A549 (cell line): ENCODE measurements around the gene F12. TPM values are rescaled to one million over a fixed set of nuclear protein-coding genes. Genes with fewer than 3 reads are reported as not detected.

Source experiments
- ATAC-seq, 2 experiments: fragments of 200-7000 bp in 1 of 2; fragments of >200 bp in 1 of 2; cut with Nextera tagmentation in 1 of 2; cut with Tn5 transposase in 1 of 2; 3 replicates each; pipeline versions ENCODE4 v1.8.0 to v1.9.1; 2018 to 2020; ENCODE audit warnings: mild to moderate bottlenecking in 1 of 2, moderate library complexity in 1 of 2
- CTCF ChIA-PET: fragments of 300-600 bp; sonication (Branson Sonifier 250); formaldehyde crosslinking; extraction: SDS; loops from one replicate; lab custom pipeline; 2021; ENCODE audit warnings: antibody characterized with exemption, inconsistent platforms; lab: Yijun Ruan, JAX
- POLR2A ChIA-PET: fragments of 350-600 bp; formaldehyde crosslinking; extraction: SDS; loops from one replicate; lab custom pipeline; 2021; ENCODE audit warnings: antibody characterized with exemption, inconsistent platforms; lab: Yijun Ruan, JAX
- DNase-seq, 2 experiments: peaks; one replicate each; pipeline versions ENCODE4 v3.0.0 to v3.0.0-alpha.2; 2011 to 2016; ENCODE audit warnings: low read depth in 1 of 2, low spot score in 1 of 2
- FAIRE-seq: peaks from 2 replicates; lab custom pipeline; 2011; peaks lifted over from hg19 to GRCh38; lab: Jason Lieb, UNC
- H3K27ac ChIP-seq, 2 experiments: fragments of >200 bp; sonication (Bioruptor Twin); formaldehyde crosslinking; 3 replicates each; pipeline ENCODE4 v1.5.1; 2016 to 2017
- H3K4me1 ChIP-seq: fragments of >200 bp; sonication (Bioruptor Twin); formaldehyde crosslinking; 3 replicates; pipeline ENCODE4 v1.6.1; 2016
- H3K4me2 ChIP-seq: fragments of >200 bp; sonication (Bioruptor Twin); formaldehyde crosslinking; 3 replicates; pipeline ENCODE4 v1.6.1; 2016
- H3K4me3 ChIP-seq: fragments of >200 bp; sonication (Bioruptor Twin); formaldehyde crosslinking; 3 replicates; pipeline ENCODE4 v1.5.1; 2016
- H3K9me3 ChIP-seq: fragments of >200 bp; sonication (Bioruptor Twin); formaldehyde crosslinking; 3 replicates; pipeline ENCODE4 v1.6.1; 2016
- E2F6 ChIP-seq: IDR thresholded peaks from 2 replicates; pipeline ENCODE4 v1.6.1; 2012; ENCODE audit warnings: low read depth, borderline replicate concordance
- EHF ChIP-seq: fragments of 250-450 bp; sonication (Bioruptor Pico); IDR thresholded peaks from 2 replicates; pipeline ENCODE4 v1.5.0; 2020; ENCODE audit warnings: mild to moderate bottlenecking
- GATA3 ChIP-seq: IDR thresholded peaks from 2 replicates; pipeline ENCODE4 v1.6.1; 2012; ENCODE audit warnings: borderline replicate concordance
- HES2 ChIP-seq: fragments of >200 bp; sonication (Bioruptor Twin); formaldehyde crosslinking; IDR thresholded peaks from 2 replicates; pipeline ENCODE4 v1.6.1; 2016
- HOXA7 ChIP-seq: fragments of 250-450 bp; sonication (Bioruptor Pico); IDR thresholded peaks from 2 replicates; pipeline ENCODE4 v1.5.0; 2020; ENCODE audit warnings: mild to moderate bottlenecking, moderate library complexity
- HOXB13 ChIP-seq: fragments of 250-450 bp; sonication (Bioruptor Pico); IDR thresholded peaks from 2 replicates; pipeline ENCODE4 v1.5.0; 2020; ENCODE audit warnings: low read depth, mild to moderate bottlenecking, moderate library complexity
- JUNB ChIP-seq: fragments of >200 bp; sonication (Bioruptor Twin); formaldehyde crosslinking; IDR thresholded peaks from 2 replicates; pipeline ENCODE4 v1.6.1; 2016
- MAX ChIP-seq: IDR thresholded peaks from 2 replicates; pipeline ENCODE4 v1.6.1; 2012
- MYC ChIP-seq: IDR thresholded peaks from 2 replicates; pipeline ENCODE4 v1.6.1; 2012; ENCODE audit warnings: mild to moderate bottlenecking, inconsistent platforms, low read length, improper control_type of control experiment, borderline replicate concordance
- NR3C1 ChIP-seq: fragments of >200 bp; sonication (Bioruptor Twin); formaldehyde crosslinking; IDR thresholded peaks from 3 replicates; pipeline ENCODE4 v1.6.1; 2017
- PHF8 ChIP-seq: fragments of 200-600 bp; sonication (generic); IDR thresholded peaks from 2 replicates; pipeline ENCODE4 v1.6.1; 2016; ENCODE audit warnings: low read depth, mild to moderate bottlenecking, antibody characterized with exemption, moderate library complexity, borderline replicate concordance
- POLR2A ChIP-seq: IDR thresholded peaks from 2 replicates; pipeline ENCODE4 v1.6.1; 2012; ENCODE audit warnings: mild to moderate bottlenecking, low read length
- RCOR1 ChIP-seq: fragments of 150-350 bp; IDR thresholded peaks from 2 replicates; pipeline ENCODE4 v1.6.1; 2014; ENCODE audit warnings: antibody characterized with exemption, low read length, low read depth
- RFX5 ChIP-seq: fragments of 450-650 bp; IDR thresholded peaks from 2 replicates; pipeline ENCODE4 v1.7.1; 2014; ENCODE audit warnings: antibody characterized with exemption, mild to moderate bottlenecking, moderate library complexity
- TP53 ChIP-seq: fragments of 250-450 bp; sonication (Bioruptor Pico); IDR thresholded peaks from 2 replicates; pipeline ENCODE4 v1.5.0; 2021; ENCODE audit warnings: mild to moderate bottlenecking, moderate library complexity
- USF2 ChIP-seq: fragments of 450-650 bp; IDR thresholded peaks from 2 replicates; pipeline ENCODE4 v1.6.1; 2014; ENCODE audit warnings: antibody characterized with exemption
- ZC3H11A ChIP-seq: fragments of 450-650 bp; IDR thresholded peaks from 2 replicates; pipeline ENCODE4 v1.6.1; 2014; ENCODE audit warnings: antibody characterized with exemption, mild to moderate bottlenecking
- WGBS: methylation state at CpG from one replicate; pipeline ENCODE4 v1.1.6; 2017; ENCODE audit errors: missing lambda C conversion rate; 5-methylcytosine and 5-hydroxymethylcytosine counted together
- polyA plus RNA-seq, 4 experiments: library from polyadenylated mRNA; depleted of rRNA in 3 of 4; stranded (reverse); fragments of >200 nt; fragmentation: RNase III in 1 of 4; extraction: RNeasy Plus Mini Kit Qiagen cat#74134 plus additional on column Dnase treatment in 1 of 4; gene quantifications; 2 replicates in 3 of 4; 3 replicates in 1 of 4; pipeline ENCODE4 v1.2.3, GENCODE V29; 2011 to 2017

The F12 gene
- polyA plus RNA-seq, 2 of the 4 experiments (the other 2 are of a cell fraction), result 5.3 to 14.3 TPM

- POLR2A ChIA-PET, result interaction anchor here (0.7 to 3.7 kb wide), 4 partner anchors 9 to 17 kb away, joined by 3 to 12 read pairs (median 4); partner anchors contain the start of genes GRK6 and PRR7
- Histone ChIP-seq H3K4me1 (no peaks in the 10 kb centered on the region), H3K4me3 (no peak overlapping the region), H3K27ac (no peak overlapping the region), H3K4me2 (no peak overlapping the region), H3K9me3 (no peaks in the 10 kb centered on the region)
- 90% methylated on average over 10 of the region's 10 CpGs for WGBS
- TF ChIP-seq HES2 (no peak), NR3C1 (no peak), MAX (no peak), RCOR1 (no peak)
- no peak for ATAC-seq
- no peak for DNase-seq
- CTCF ChIA-PET, result interaction anchor here (12.7 to 25.5 kb wide), 3 partner anchors 15 to 49 kb away, joined by 142 to 871 read pairs (median 359); partner anchors contain the start of genes F12, GRK6, PFN3 and SLC34A1
- no peak for FAIRE-seq
Observed at GRCh38 chr5:177438468-177438867, 29.1 kb upstream of the F12 start.

- TF ChIP-seq RFX5 (no peak), EHF (CRISPR knock-in tag) (no peak), HOXA7 (CRISPR knock-in tag) (no peak), RCOR1 (no peak), NR3C1 (no peak), MYC (no peak), USF2 (peak; percentile 22; the same call in 1 of the 2 replicates), E2F6 (no peak)
- ATAC-seq (0 out of 6 replicates have a peak, but pooled peaks of 1 of the 2 experiments have one; percentile 2), FAIRE-seq (no peak), DNase-seq (no peak)
- no peaks in the 10 kb centered on the region for H3K4me1 ChIP-seq
- H3K27ac ChIP-seq, result no peak overlapping the region
- no peak overlapping the region for H3K4me3 ChIP-seq
- H3K9me3 ChIP-seq, result no peaks in the 10 kb centered on the region
- ChIA-PET CTCF (interaction anchor here (0.8 to 25.5 kb wide), 5 partner anchors 10 to 48 kb away, joined by 3 to 871 read pairs (median 142); partner anchors contain the start of genes F12, GRK6, PFN3 and PRR7), POLR2A (interaction anchor here (1.7 to 3.7 kb wide), 2 partner anchors 10 to 11 kb away, joined by 12 to 13 read pairs; partner anchors contain the start of genes GRK6 and PRR7)
- no peak overlapping the region for H3K4me2 ChIP-seq
- 71% methylated on average over 4 of the region's 4 CpGs for WGBS
Observed at GRCh38 chr5:177437623-177438022, 28.3 kb upstream of the F12 start.

GRCh38 chr5:177435847-177436536 is 26.6 kb upstream of the F12 start:
- 93% methylated on average over 27 of the region's 37 CpGs for WGBS
- Histone ChIP-seq H3K4me2 (no peak overlapping the region), H3K9me3 (no peaks in the 10 kb centered on the region), H3K4me1 (no peaks in the 10 kb centered on the region), H3K27ac (no peak overlapping the region), H3K4me3 (no peak overlapping the region)
- FAIRE-seq (no peak), DNase-seq (no peak), ATAC-seq (no peak)
- TF ChIP-seq JUNB (no peak), GATA3 (no peak), POLR2A (no peak), HOXB13 (no peak), PHF8 (no peak), EHF (CRISPR knock-in tag) (no peak), TP53 (no peak), ZC3H11A (no peak), RCOR1 (no peak), RFX5 (no peak)
- ChIA-PET CTCF (interaction anchor here (2.6 to 25.5 kb wide), 4 partner anchors 11 to 46 kb away, joined by 6 to 871 read pairs (median 250); partner anchors contain the start of genes F12, GRK6, PFN3 and PRR7), POLR2A (interaction anchor here (1.7 kb wide), 1 partner anchor 10 kb away, joined by 13 read pairs; the partner anchor contains the start of gene GRK6)
